COLO668 (cell line): Measurements from ENCODE around the gene TINAG.
"Not testable (repeated sequence)": the region's sequence is repeated elsewhere in the genome, so short reads cannot be mapped to it uniquely, and the experiment has no call there.

Source experiments
- DNase-seq: peaks from one replicate; lab custom pipeline; 2025; ENCODE audit not compliant: unreplicated experiment; lab: John Stamatoyannopoulos, UW

The TINAG gene

DNA sequence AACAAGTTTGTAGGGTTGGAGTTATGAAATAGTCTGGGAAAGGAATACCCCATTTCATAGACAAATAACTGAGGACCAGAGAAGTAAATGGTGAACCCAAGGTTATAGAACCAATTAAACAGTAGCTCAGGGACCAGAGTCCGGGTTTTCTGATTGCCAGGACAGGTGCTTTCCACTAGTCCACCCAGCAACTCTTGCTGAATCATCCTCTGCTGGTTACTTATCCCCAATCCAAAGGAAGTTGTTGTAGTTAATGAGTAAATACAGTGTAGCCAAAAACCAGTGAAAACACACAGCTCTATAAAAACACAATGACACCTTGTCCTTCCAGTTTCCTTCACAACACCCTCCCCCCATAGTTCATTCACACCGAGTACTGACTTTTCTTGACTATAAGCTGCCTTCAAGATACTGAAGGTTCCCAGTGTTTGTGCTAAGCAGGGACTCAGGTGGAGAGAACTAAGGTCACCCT is 766 bp upstream of the TINAG start:
- no peak for DNase-seq

DNA sequence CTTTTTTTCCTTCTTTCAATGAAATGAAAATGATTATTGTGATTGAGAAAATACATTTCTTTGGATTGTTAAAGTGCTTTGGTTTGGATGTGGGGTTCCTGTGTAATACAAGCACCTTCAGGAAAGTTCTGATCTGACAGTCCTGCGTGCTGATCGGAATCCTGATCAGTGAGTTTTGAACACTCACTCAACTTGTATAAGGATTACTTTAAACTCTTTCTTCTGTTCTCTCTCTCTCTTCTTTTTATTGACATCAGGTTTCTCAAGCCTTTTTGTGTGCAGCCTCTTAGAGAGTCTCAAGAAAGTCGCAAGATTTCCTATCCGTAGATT is 710 bp downstream of the TINAG start:
- no peak for DNase-seq

DNA sequence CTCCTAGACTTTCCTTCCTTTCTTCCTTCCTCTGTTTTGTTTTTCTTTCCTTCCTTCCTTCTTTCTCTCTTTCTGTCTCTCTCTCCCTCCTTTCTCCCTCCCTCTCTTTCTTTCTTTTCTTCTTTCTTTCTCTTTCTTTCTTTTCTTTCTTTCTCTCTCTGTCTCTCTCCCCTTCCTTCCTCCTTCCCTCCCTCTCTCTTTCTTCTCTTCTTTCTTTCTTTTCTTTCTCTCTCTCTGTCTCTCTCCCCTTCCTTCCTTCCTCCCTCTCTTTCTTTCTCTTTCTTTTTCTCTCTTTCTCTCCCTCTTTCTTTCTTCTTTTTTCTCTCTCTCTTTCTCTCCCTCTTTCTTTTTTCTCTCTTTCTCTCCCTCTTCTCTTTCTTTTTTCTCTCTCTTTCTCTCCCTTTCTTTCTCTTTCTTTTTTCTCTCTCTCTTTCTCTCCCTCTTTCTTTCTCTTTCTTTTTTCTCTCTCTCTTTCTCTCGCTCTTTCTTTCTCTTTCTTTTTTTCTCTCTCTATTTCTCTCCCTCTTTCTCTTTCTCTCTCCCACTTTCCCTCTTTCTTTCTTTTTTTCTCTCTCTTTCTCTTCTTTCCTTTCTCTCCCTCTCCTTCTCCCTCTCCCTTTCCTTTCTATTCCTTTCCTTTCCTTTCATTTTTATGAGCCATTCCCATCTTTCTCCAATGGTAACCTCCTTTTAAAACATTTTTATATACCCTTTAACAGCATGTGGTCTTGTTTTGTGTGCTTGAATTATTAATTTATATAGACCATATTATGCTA is 2.3 kb downstream of the TINAG start:
- no peak for DNase-seq

DNA sequence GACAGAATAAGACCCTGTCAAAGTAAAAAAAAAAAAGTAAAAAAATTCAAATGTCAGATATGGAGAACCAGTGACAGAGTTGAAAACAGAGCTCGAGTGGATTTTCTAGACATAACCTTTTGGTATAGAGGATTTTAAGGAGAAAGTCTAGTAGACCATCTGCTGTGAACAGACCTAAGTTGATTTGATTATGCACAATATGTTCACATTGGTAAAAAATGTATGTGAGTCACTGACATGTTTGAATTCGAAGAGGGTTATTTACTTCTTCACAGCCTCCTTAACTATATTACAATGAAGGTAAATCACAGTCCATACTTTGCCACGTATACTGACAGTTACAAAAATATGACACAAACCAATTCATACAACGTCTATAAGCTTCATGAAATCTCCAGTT is 7.4 kb downstream of the TINAG start:
- no peak for DNase-seq

GRCh38 chr6:54320871-54321270 is 12.6 kb downstream of the TINAG start:
- no peak for DNase-seq

GRCh38 chr6:54327631-54328030 is 19.4 kb downstream of the TINAG start:
- no peak for DNase-seq

- not testable (repeated sequence) for DNase-seq
Observed at GRCh38 chr6:54331571-54331970, 23.3 kb downstream of the TINAG start.

- no peak for DNase-seq
Observed at GRCh38 chr6:54335871-54336270, 27.6 kb downstream of the TINAG start.

- DNase-seq: no peak
Observed at GRCh38 chr6:54353975-54354374, 45.7 kb downstream of the TINAG start.

DNA sequence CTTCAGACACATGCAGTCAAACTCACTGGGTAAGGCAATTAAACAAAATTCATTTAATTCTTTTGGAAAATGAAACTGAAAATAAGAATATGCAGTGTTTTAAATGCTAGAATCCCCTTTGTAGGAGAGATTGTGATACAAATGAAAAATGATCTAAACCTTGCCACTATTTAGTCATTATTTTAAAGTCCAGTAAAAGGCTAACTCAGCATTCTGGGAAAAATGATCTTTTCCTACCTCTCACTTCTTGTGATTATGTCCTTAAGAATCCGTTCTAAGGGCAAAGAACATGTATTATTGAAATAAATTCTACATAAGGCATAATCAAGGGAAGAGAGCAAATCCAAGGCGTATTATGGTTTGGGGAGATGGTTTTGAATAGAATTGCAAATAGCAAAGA is 46.4 kb downstream of the TINAG start:
- DNase-seq: no peak

DNA sequence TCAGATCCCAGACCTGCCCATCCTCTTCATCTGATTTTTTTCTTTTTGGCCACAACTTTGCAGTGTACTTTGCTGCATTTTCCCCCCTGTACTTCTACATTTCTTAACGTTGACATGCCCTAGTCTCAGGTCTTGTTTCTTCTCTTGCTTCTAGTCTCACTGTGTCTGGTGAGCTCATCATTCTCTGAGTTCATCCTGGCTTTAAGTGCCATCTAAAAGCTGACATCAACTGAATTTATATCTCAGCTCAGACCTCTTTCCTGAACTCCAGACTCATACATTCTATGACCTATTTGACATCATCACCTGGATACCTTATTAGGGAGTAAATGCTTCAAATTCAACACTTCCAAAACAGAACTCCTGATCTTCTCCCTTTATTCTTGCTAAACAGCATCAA is 48.9 kb downstream of the TINAG start:
- no peak for DNase-seq

GRCh38 chr6:54361188-54361587 is 52.9 kb downstream of the TINAG start:
- DNase-seq: no peak

GRCh38 chr6:54361734-54362133 is 53.5 kb downstream of the TINAG start:
- DNase-seq: no peak

DNA sequence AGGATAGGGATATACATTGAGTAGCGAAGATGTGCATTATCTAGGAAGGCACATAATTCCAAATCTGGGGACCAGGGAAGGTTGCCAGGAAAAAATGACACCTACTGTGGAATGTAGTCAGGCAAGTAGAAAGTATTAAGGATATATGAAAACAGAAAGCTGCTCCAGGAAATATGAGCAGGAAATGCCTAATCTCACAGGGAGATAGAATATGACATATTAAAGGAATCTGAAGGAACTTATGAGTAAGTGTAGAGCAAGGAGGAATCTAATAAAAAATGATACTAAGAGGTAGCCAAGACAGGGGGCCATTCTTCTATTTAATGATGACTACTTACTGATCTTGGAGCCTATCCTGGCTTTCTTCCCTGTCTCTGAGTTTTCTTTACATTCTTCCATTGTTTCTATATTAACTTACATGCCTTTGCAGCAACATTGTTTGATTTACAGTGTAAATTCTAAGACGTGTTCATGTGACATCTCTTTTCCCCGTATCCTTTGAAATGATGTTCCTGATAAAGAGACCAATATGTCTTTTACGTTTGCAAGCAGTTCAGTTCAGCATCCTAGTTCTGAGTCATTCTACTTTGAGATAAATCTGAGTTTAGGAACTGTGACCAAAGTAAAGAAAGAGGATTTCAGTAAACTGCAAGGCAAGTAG is 58.6 kb downstream of the TINAG start:
- DNase-seq: no peak

GRCh38 chr6:54377776-54378175 is 69.5 kb downstream of the TINAG start:
- no peak for DNase-seq

GRCh38 chr6:54386295-54386694 is 78.1 kb downstream of the TINAG start:
- no peak for DNase-seq

DNA sequence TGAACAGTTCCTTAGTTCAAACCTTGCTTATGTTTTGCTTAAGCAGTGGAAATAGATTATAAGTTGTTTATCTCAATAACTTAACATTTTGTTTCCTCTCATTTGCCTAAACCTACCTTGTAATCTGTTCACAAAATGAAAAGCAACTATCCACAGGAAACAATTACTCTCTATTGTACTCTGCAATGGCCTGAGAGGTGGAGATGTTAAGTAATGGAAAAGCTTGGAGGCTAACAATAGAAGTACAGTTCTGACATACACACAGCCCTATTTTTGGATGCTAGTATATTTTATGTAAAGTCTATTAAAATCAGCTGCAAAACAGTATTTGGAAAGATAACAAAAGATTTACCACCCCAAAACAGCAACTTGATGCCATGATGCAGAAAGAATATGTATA is 82.1 kb downstream of the TINAG start:
- no peak for DNase-seq

GRCh38 chr6:54391577-54391976 is 83.3 kb downstream of the TINAG start:
- no peak for DNase-seq

DNA sequence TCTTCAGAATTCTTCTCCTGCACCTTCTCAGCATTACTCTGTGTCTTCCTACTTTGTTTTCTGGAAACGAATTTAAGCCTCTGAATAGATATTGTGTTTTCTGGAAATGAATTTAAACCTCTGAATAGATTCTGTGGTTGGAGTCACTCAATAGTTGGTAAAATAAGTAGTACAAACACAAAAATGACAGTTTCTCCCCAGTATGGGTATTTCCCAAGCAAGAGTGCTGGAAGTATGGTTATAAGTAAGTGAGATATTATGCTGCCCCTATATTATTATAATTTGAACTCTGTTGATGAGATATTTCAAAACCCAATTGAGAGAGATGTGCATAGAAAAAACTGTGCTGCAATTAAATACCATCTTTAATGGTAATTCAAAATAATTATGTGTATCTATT is 94.9 kb downstream of the TINAG start:
- DNase-seq: no peak

GRCh38 chr6:54404791-54405190 is 96.5 kb downstream of the TINAG start:
- DNase-seq: no peak

- DNase-seq: no peak
Observed at GRCh38 chr6:54411767-54412166, 103.5 kb downstream of the TINAG start.

DNA sequence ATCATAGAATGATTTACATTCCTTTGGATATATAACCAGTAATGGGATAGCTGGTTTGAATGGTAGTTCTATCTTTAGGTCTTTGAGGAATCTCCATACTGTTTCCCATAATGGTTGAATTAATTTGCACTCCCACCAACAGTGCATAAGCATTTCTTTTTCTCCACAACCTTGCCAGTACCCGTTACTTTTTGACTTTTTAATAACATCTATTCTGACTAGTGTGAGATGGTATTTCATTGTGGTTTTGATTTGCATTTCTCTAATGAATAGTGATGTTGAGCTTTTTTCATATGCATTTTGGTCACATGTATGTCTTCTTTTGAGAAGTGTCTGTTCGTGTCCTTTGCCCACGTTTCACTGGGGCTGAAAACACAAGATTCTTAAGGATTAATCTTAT is 107.3 kb downstream of the TINAG start:
- DNase-seq: no peak

DNA sequence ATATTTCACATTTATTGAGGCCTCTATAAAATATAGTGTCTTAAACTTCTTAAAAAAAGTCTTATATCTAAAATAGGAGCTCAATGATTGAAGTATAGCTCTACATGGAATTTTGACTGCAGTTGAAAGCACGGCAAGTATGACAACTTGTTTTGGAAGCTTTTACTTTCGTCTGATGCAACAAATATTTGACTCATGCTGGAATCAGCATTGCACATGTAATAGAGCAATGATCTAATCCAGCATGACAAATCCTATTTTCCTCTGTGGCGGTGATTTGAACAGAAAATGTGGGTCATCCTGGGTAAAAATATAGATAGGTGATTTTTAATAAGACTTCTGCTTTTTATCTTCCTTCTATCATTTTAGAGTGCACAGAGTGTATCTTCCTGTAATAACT is 111.6 kb downstream of the TINAG start:
- no peak for DNase-seq
